Rectal smooth muscle tissue (tissue), 1 donor: Measurements from ENCODE around the gene A1BG.

ENCODE experiments used
- H3K27ac ChIP-seq: one replicate; pipeline ENCODE4 v1.7.0; 2013; ENCODE audit warnings: low read depth, low read length, inconsistent platforms
- H3K27me3 ChIP-seq: one replicate; pipeline ENCODE4 v1.7.0; 2013; ENCODE audit warnings: low read length; ENCODE audit not compliant: control insufficient read depth, insufficient read depth
- H3K36me3 ChIP-seq: one replicate; pipeline ENCODE4 v1.7.0; 2013; ENCODE audit warnings: low read length; ENCODE audit not compliant: control insufficient read depth, insufficient read depth
- H3K4me1 ChIP-seq: one replicate; pipeline ENCODE4 v1.7.0; 2013; ENCODE audit warnings: low read length; ENCODE audit not compliant: control insufficient read depth, insufficient read depth
- H3K4me3 ChIP-seq: one replicate; pipeline ENCODE4 v1.7.0; 2013; ENCODE audit warnings: low read length
- H3K9ac ChIP-seq: one replicate; pipeline ENCODE4 v1.7.0; 2013; ENCODE audit warnings: low read length

Gene A1BG

GRCh38 chr19:58352760-58353671 lies at the start of gene A1BG:
Gene A1BG (minus strand): TSS chr19:58353492. CDS start chr19:58353437, 55 bp downstream.
- Histone ChIP-seq H3K9ac (no peak within 1 kb of the TSS), H3K36me3 (no peaks in the 10 kb centered on the region), H3K4me3 (no peak within 1 kb of the TSS), H3K27me3 (peaks cover 9% of the 10 kb centered on the region), H3K4me1 (no peaks in the 10 kb centered on the region), H3K27ac (no peak within 1 kb of the TSS)

- peaks cover 9% of the 10 kb centered on the region for H3K27me3 ChIP-seq
- peak overlapping the region; percentile 80 for H3K4me3 ChIP-seq
- H3K9ac ChIP-seq, result no peak overlapping the region
- peaks cover 7% of the 10 kb centered on the region for H3K4me1 ChIP-seq
- H3K27ac ChIP-seq, result no peak overlapping the region
- H3K36me3 ChIP-seq, result no peaks in the 10 kb centered on the region
These were observed 48.6 kb upstream of the A1BG start for GRCh38 chr19:58401840-58402421.

- H3K4me1 ChIP-seq, result peaks cover 7% of the 10 kb centered on the region
- no peaks in the 10 kb centered on the region for H3K36me3 ChIP-seq
- peak overlapping the region; percentile 48 for H3K27ac ChIP-seq
- peaks cover 11% of the 10 kb centered on the region for H3K27me3 ChIP-seq
- peak overlapping the region; percentile 91 for H3K4me3 ChIP-seq
- H3K9ac ChIP-seq, result peak overlapping the region; percentile 36
These were observed 47.9 kb upstream of the A1BG start for GRCh38 chr19:58400916-58401839.

GRCh38 chr19:58400316-58400915 lies 47.1 kb upstream of the A1BG start:
- Histone ChIP-seq H3K36me3 (no peaks in the 10 kb centered on the region), H3K27me3 (peaks cover 19% of the 10 kb centered on the region), H3K4me3 (peak overlapping the region; percentile 91), H3K4me1 (peaks cover 7% of the 10 kb centered on the region), H3K27ac (peak overlapping the region; percentile 48), H3K9ac (peak overlapping the region; percentile 36)

- H3K27ac ChIP-seq, result no peak overlapping the region
- peaks cover 20% of the 10 kb centered on the region for H3K27me3 ChIP-seq
- peaks cover 7% of the 10 kb centered on the region for H3K4me1 ChIP-seq
- H3K36me3 ChIP-seq, result no peaks in the 10 kb centered on the region
- no peak overlapping the region for H3K9ac ChIP-seq
- H3K4me3 ChIP-seq, result no peak overlapping the region
These were observed 46.6 kb upstream of the A1BG start for GRCh38 chr19:58399903-58400302.

GRCh38 chr19:58398545-58398944 lies 45.3 kb upstream of the A1BG start:
- Histone ChIP-seq H3K36me3 (peaks cover 9% of the 10 kb centered on the region), H3K27ac (no peak overlapping the region), H3K4me3 (no peak overlapping the region), H3K9ac (no peak overlapping the region), H3K4me1 (peaks cover 7% of the 10 kb centered on the region), H3K27me3 (peaks cover 20% of the 10 kb centered on the region)

GRCh38 chr19:58398087-58398486 lies 44.8 kb upstream of the A1BG start:
- peaks cover 13% of the 10 kb centered on the region for H3K36me3 ChIP-seq
- no peak overlapping the region for H3K9ac ChIP-seq
- no peak overlapping the region for H3K4me3 ChIP-seq
- H3K27me3 ChIP-seq, result peaks cover 20% of the 10 kb centered on the region
- peaks cover 7% of the 10 kb centered on the region for H3K4me1 ChIP-seq
- no peak overlapping the region for H3K27ac ChIP-seq

- H3K9ac ChIP-seq, result no peak overlapping the region
- H3K27me3 ChIP-seq, result peaks cover 20% of the 10 kb centered on the region
- peaks cover 18% of the 10 kb centered on the region for H3K36me3 ChIP-seq
- no peak overlapping the region for H3K27ac ChIP-seq
- peaks cover 7% of the 10 kb centered on the region for H3K4me1 ChIP-seq
- H3K4me3 ChIP-seq, result no peak overlapping the region
These were observed 44.3 kb upstream of the A1BG start for GRCh38 chr19:58397533-58398037.

- Histone ChIP-seq H3K36me3 (peaks cover 20% of the 10 kb centered on the region), H3K4me1 (peaks cover 7% of the 10 kb centered on the region), H3K9ac (no peak overlapping the region), H3K27ac (no peak overlapping the region), H3K27me3 (peaks cover 20% of the 10 kb centered on the region), H3K4me3 (no peak overlapping the region)
These were observed 43.6 kb upstream of the A1BG start for GRCh38 chr19:58396691-58397532.

- H3K27me3 ChIP-seq, result peaks cover 20% of the 10 kb centered on the region
- H3K36me3 ChIP-seq, result peaks cover 20% of the 10 kb centered on the region
- H3K9ac ChIP-seq, result no peak overlapping the region
- H3K4me3 ChIP-seq, result peak overlapping the region; percentile 17
- peaks cover 7% of the 10 kb centered on the region for H3K4me1 ChIP-seq
- no peak overlapping the region for H3K27ac ChIP-seq
These were observed 42.8 kb upstream of the A1BG start for GRCh38 chr19:58395979-58396627.
